H9 (cell line): Measurements from ENCODE around the gene DLX5. TPM values are rescaled to one million over a fixed set of nuclear protein-coding genes. Genes with fewer than 3 reads are reported as not detected.

Experiments used
- DNase-seq: peaks from one replicate; pipeline ENCODE4 v3.0.0-alpha.2; 2017
- H2AFZ ChIP-seq: one replicate; pipeline ENCODE4 v1.6.1; 2013; ENCODE audit warnings: mild to moderate bottlenecking, low read length, control low read depth, moderate library complexity
- H2AK5ac ChIP-seq: 2 replicates; pipeline ENCODE4 v1.6.1; 2013; ENCODE audit warnings: low read length, control low read depth, mixed read lengths; ENCODE audit not compliant: insufficient read length
- H2BK120ac ChIP-seq: one replicate; pipeline ENCODE4 v1.6.1; 2013; ENCODE audit warnings: low read depth, mild to moderate bottlenecking, low read length, control low read depth, inconsistent platforms; ENCODE audit not compliant: poor library complexity, severe bottlenecking
- H2BK12ac ChIP-seq: 2 replicates; pipeline ENCODE4 v1.6.1; 2013; ENCODE audit warnings: low read length, control low read depth, mixed read lengths, low read depth; ENCODE audit not compliant: insufficient read length
- H2BK15ac ChIP-seq: 2 replicates; pipeline ENCODE4 v1.6.1; 2013; ENCODE audit warnings: low read depth, low read length, control low read depth
- H2BK20ac ChIP-seq: one replicate; pipeline ENCODE4 v1.6.1; 2013; ENCODE audit warnings: low read depth, mild to moderate bottlenecking, low read length, control low read depth, inconsistent platforms; ENCODE audit not compliant: poor library complexity, severe bottlenecking
- H2BK5ac ChIP-seq: 2 replicates; pipeline ENCODE4 v1.6.1; 2013; ENCODE audit warnings: low read length, control low read depth, mixed read lengths; ENCODE audit not compliant: insufficient read length
- H3K14ac ChIP-seq: 2 replicates; pipeline ENCODE4 v1.6.1; 2013; ENCODE audit warnings: low read length, control low read depth; ENCODE audit not compliant: insufficient read depth
- H3K18ac ChIP-seq: 2 replicates; pipeline ENCODE4 v1.6.1; 2013; ENCODE audit warnings: low read depth, mild to moderate bottlenecking, mixed read lengths, low read length, control low read depth; ENCODE audit not compliant: insufficient read length
- H3K23ac ChIP-seq: 2 replicates; pipeline ENCODE4 v1.6.1; 2013; ENCODE audit warnings: low read length, control low read depth, mixed read lengths, low read depth; ENCODE audit not compliant: insufficient read length
- H3K23me2 ChIP-seq: 2 replicates; pipeline ENCODE4 v1.6.1; 2013; ENCODE audit warnings: low read depth, mild to moderate bottlenecking, mixed read lengths, low read length, control low read depth; ENCODE audit not compliant: insufficient read length, poor library complexity, severe bottlenecking
- H3K27ac ChIP-seq: 2 replicates; pipeline ENCODE4 v1.5.1; 2013; ENCODE audit warnings: low read length, control low read depth, mixed read lengths, low read depth; ENCODE audit not compliant: insufficient read length
- H3K27me3 ChIP-seq: 2 replicates; pipeline ENCODE4 v1.6.1; 2013; ENCODE audit warnings: low read length, control low read depth, inconsistent platforms; ENCODE audit not compliant: insufficient read depth
- H3K4ac ChIP-seq: 2 replicates; pipeline ENCODE4 v1.6.1; 2013; ENCODE audit warnings: low read depth, mild to moderate bottlenecking, control low read depth, inconsistent platforms, low read length, moderate library complexity
- H3K4me1 ChIP-seq: 2 replicates; pipeline ENCODE4 v1.6.1; 2013; ENCODE audit warnings: low read length, control low read depth, inconsistent platforms; ENCODE audit not compliant: insufficient read depth
- H3K4me2 ChIP-seq: 2 replicates; pipeline ENCODE4 v1.6.1; 2013; ENCODE audit warnings: low read length, control low read depth, mixed read lengths; ENCODE audit not compliant: insufficient read length, insufficient read depth
- H3K56ac ChIP-seq: 2 replicates; pipeline ENCODE4 v1.6.1; 2013; ENCODE audit warnings: low read depth, mild to moderate bottlenecking, mixed read lengths, low read length, control low read depth; ENCODE audit not compliant: insufficient read length
- H3K79me1 ChIP-seq: 2 replicates; pipeline ENCODE4 v1.6.1; 2013; ENCODE audit warnings: low read depth, mild to moderate bottlenecking, moderate library complexity, low read length, control low read depth, inconsistent platforms; ENCODE audit not compliant: insufficient read depth, poor library complexity, severe bottlenecking
- H3K79me2 ChIP-seq: 2 replicates; pipeline ENCODE4 v1.6.1; 2013; ENCODE audit warnings: low read length, control low read depth, inconsistent platforms; ENCODE audit not compliant: insufficient read depth
- H3K9ac ChIP-seq: 2 replicates; pipeline ENCODE4 v1.6.1; 2013; ENCODE audit warnings: low read length, control low read depth, mixed read lengths; ENCODE audit not compliant: insufficient read length; ENCODE audit errors: extremely low read depth
- H3K9me3 ChIP-seq: one replicate; pipeline ENCODE4 v1.6.1; 2013; ENCODE audit warnings: low read depth, low read length, inconsistent platforms; ENCODE audit not compliant: control insufficient read depth
- H3T11ph ChIP-seq: one replicate; pipeline ENCODE4 v1.6.1; 2013; ENCODE audit warnings: mild to moderate bottlenecking, low read length, control low read depth, inconsistent platforms
- H4K20me1 ChIP-seq: one replicate; pipeline ENCODE4 v1.6.1; 2013; ENCODE audit not compliant: control insufficient read depth, insufficient read length, insufficient read depth
- H4K5ac ChIP-seq: 2 replicates; pipeline ENCODE4 v1.6.1; 2013; ENCODE audit warnings: low read depth, mild to moderate bottlenecking, mixed read lengths, low read length, control low read depth; ENCODE audit not compliant: insufficient read length
- H4K8ac ChIP-seq: replicated peaks from 2 replicates; pipeline ENCODE4 v1.6.1; 2013; ENCODE audit warnings: low read length, control low read depth, mixed read lengths, low read depth; ENCODE audit not compliant: insufficient read length
- H4K91ac ChIP-seq: 2 replicates; pipeline ENCODE4 v1.6.1; 2013; ENCODE audit warnings: low read depth, mild to moderate bottlenecking, moderate library complexity, mixed read lengths, low read length, control low read depth; ENCODE audit not compliant: insufficient read length
- H3K27ac Mint-ChIP-seq, 3 experiments: 2 replicates in 2 of 3; 3 replicates in 1 of 3; pipeline ENCODE4 v1.8.0; 2020 to 2021; ENCODE audit warnings: mixed read lengths in 3 of 3, mild to moderate bottlenecking in 1 of 3, moderate library complexity in 1 of 3
- H3K27me3 Mint-ChIP-seq: 2 replicates; pipeline ENCODE4 v1.8.0; 2021; ENCODE audit warnings: low read depth, mild to moderate bottlenecking, moderate library complexity, mixed read lengths
- H3K36me3 Mint-ChIP-seq, 3 experiments: 2 replicates in 2 of 3; 3 replicates in 1 of 3; pipeline ENCODE4 v1.8.0; 2020 to 2021; ENCODE audit warnings: low read depth in 3 of 3, mixed read lengths in 3 of 3; ENCODE audit not compliant: insufficient read depth in 1 of 3
- H3K4me1 Mint-ChIP-seq, 2 experiments: 2 replicates each; pipeline ENCODE4 v1.8.0; 2020; ENCODE audit warnings: mixed read lengths in 2 of 2
- H3K4me3 Mint-ChIP-seq, 2 experiments: 2 replicates in 1 of 2; 3 replicates in 1 of 2; pipeline ENCODE4 v1.8.0; 2020 to 2021; ENCODE audit warnings: mild to moderate bottlenecking in 2 of 2, mixed read lengths in 2 of 2, moderate library complexity in 1 of 2
- H3K9me3 Mint-ChIP-seq, 2 experiments: 2 replicates in 1 of 2; 3 replicates in 1 of 2; pipeline ENCODE4 v1.8.0; 2020; ENCODE audit warnings: mild to moderate bottlenecking in 2 of 2, mixed read lengths in 2 of 2, moderate library complexity in 1 of 2
- WGBS: extraction: QIAGEN DNeasy Blood & Tissue Kit; methylation state at CpG from one replicate; pipeline ENCODE4 v1.1.7; 2013; ENCODE audit warnings: missing lambda C conversion rate, low lambda C conversion rate, mixed read lengths; ENCODE audit not compliant: insufficient read length; ENCODE audit errors: extremely low coverage; 5-methylcytosine and 5-hydroxymethylcytosine counted together
- total RNA-seq: library from RNA; stranded (reverse); gene quantifications from 2 replicates; pipeline ENCODE4 v1.2.1, GENCODE V29; 2021
- TF ChIP-seq, protein P1 (sequence below): fragments of 200-600 bp; sonication (generic); conservative IDR thresholded peaks from 3 replicates; pipeline ENCODE4 v1.8.0; 2021; ENCODE audit warnings: antibody characterized with exemption, mild to moderate bottlenecking

Gene DLX5
- total RNA-seq, 1 experiment from 2014 or later = 0.22 TPM

DNA sequence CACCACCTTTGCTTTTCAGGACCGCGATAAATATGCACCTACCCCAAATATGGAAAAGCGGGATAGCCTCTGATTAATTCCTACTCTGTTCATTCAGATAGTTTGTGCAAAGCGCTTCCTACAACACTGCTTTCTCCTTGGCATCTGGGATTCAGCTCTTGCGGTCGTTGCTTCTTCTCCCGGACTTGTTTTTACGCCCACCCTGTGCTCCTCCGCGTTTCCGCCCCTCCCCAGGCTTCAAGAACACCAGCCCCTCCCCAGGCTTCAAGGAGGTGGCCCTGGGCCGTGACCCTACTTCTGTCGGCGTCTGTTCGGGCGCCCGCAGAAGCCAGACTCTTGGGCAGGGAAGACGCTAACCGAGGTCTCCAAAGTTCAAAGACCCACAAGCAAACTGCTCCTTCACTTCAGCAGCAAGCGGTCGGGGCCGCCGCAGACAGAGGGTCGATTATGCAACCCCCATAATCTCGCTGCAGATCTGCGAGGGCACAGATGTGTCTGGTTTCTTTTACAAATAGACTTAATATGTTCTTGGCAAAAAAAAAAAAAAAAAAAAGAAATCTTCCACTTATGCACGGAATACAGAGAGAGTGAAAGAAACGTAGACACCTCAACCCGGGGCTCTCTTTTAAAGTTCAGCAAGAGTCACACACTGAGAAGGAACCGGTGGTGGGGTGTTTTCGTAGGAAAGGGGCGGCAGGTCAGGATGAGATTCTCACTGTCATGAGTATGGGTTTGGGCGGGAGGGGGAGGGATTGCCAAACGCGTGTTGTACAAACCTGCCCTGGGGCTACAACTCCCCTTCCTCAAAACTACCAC is 1.9 kb downstream of the DLX5 start:
- H3K4ac ChIP-seq = no peak overlapping the region
- no peaks in the 10 kb centered on the region for H4K20me1 ChIP-seq
- peak overlapping the region; percentile 32 for H3K4me2 ChIP-seq
- no peak overlapping the region for H3K56ac ChIP-seq
- peak overlapping the region in 1 of 2 experiments; percentile 79; a peak in 3 of 5 replicates for H3K4me3 Mint-ChIP-seq
- peaks cover 5 to 17% of the 10 kb centered on the region in 2 experiments for H3K9me3 Mint-ChIP-seq
- no peak overlapping the region for H4K8ac ChIP-seq
- no peak overlapping the region for H2AK5ac ChIP-seq
- H3K9me3 ChIP-seq = no peaks in the 10 kb centered on the region
- TF ChIP-seq, protein P1, sequence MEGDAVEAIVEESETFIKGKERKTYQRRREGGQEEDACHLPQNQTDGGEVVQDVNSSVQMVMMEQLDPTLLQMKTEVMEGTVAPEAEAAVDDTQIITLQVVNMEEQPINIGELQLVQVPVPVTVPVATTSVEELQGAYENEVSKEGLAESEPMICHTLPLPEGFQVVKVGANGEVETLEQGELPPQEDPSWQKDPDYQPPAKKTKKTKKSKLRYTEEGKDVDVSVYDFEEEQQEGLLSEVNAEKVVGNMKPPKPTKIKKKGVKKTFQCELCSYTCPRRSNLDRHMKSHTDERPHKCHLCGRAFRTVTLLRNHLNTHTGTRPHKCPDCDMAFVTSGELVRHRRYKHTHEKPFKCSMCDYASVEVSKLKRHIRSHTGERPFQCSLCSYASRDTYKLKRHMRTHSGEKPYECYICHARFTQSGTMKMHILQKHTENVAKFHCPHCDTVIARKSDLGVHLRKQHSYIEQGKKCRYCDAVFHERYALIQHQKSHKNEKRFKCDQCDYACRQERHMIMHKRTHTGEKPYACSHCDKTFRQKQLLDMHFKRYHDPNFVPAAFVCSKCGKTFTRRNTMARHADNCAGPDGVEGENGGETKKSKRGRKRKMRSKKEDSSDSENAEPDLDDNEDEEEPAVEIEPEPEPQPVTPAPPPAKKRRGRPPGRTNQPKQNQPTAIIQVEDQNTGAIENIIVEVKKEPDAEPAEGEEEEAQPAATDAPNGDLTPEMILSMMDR = no peak
- no peak for DNase-seq
- no peak overlapping the region for H3T11ph ChIP-seq
- H4K5ac ChIP-seq = no peak overlapping the region
- no peaks in the 10 kb centered on the region; a peak in 1 of 7 replicates for H3K36me3 Mint-ChIP-seq
- no peaks in the 10 kb centered on the region for H3K79me2 ChIP-seq
- H3K27me3 ChIP-seq = peaks cover 98% of the 10 kb centered on the region
- H2AFZ ChIP-seq = no peak overlapping the region
- H3K23ac ChIP-seq = no peak overlapping the region
- no peak overlapping the region for H3K9ac ChIP-seq
- no peak overlapping the region for H3K18ac ChIP-seq
- H3K27ac ChIP-seq = no peak overlapping the region
- no peak overlapping the region for H2BK12ac ChIP-seq
- no CpG with 5 or more reads among the region's 35 CpGs for WGBS
- no peak overlapping the region for H2BK15ac ChIP-seq
- no peak overlapping the region for H3K27ac Mint-ChIP-seq
- H3K79me1 ChIP-seq = no peaks in the 10 kb centered on the region
- no peak overlapping the region for H4K91ac ChIP-seq
- H3K4me1 ChIP-seq = 0 out of 2 replicates have a peak, but pooled peaks cover 2% of the 10 kb centered on the region
- peaks cover 100% of the 10 kb centered on the region for H3K27me3 Mint-ChIP-seq
- H3K14ac ChIP-seq = no peak overlapping the region
- no peak overlapping the region for H2BK5ac ChIP-seq
- H2BK120ac ChIP-seq = no peak overlapping the region
- no peak overlapping the region for H2BK20ac ChIP-seq
- H3K23me2 ChIP-seq = peaks cover 13% of the 10 kb centered on the region
- peaks cover 62 to 79% of the 10 kb centered on the region in 2 experiments for H3K4me1 Mint-ChIP-seq
